Tibial artery (tissue), 4 donors: ENCODE measurements around the gene SDR9C7.
"Not testable (repeated sequence)": the region's sequence is repeated elsewhere in the genome, so short reads cannot be mapped to it uniquely, and the experiment has no call there.

ENCODE experiments used
- DNase-seq, 2 donors: peaks; one replicate each; pipeline ENCODE4 v3.0.0-alpha.2; 2019
- H3K27ac ChIP-seq, 2 donors: fragments of 200-600 bp; sonication (generic) in 1 of 2; 1 replicate in 1 of 2; 2 replicates in 1 of 2; pipeline ENCODE4 v1.5.1; 2018 to 2019; ENCODE audit warnings: mild to moderate bottlenecking in 1 of 2
- H3K27me3 ChIP-seq, 2 donors: fragments of 200-600 bp; sonication (generic) in 1 of 2; one replicate each; pipeline versions ENCODE4 v1.5.1 to v1.6.0; 2016 to 2019
- H3K36me3 ChIP-seq, 3 donors: fragments of 200-600 bp; sonication (generic) in 2 of 3; one replicate each; pipeline ENCODE4 v1.5.1; 2016 to 2019; ENCODE audit warnings: mild to moderate bottlenecking in 2 of 3
- H3K4me1 ChIP-seq, 4 donors: fragments of 200-600 bp; sonication (generic) in 2 of 4; 1 replicate in 3 of 4; 2 replicates in 1 of 4; pipeline ENCODE4 v1.5.1; 2016 to 2019
- H3K4me3 ChIP-seq, 2 donors: fragments of 200-600 bp; sonication (generic) in 1 of 2; 1 replicate in 1 of 2; 2 replicates in 1 of 2; pipeline ENCODE4 v1.5.1; 2018 to 2019; ENCODE audit warnings: mild to moderate bottlenecking in 2 of 2
- H3K9me3 ChIP-seq, 3 donors: fragments of 200-600 bp; sonication (generic) in 1 of 3; one replicate each; pipeline ENCODE4 v1.5.1; 2016 to 2019
- CTCF ChIP-seq, 2 experiments: fragments of 200-600 bp in 1 of 2; fragments of 450-650 bp in 1 of 2; IDR thresholded peaks; one replicate each; pipeline ENCODE4 v1.5.1; 2017 to 2019; ENCODE audit warnings: antibody characterized with exemption in 2 of 2, mild to moderate bottlenecking in 1 of 2, moderate library complexity in 1 of 2
- intact Hi-C: fragments of 100-400 bp; cut with DNase I; formaldehyde crosslinking; loops from one replicate; pipeline ENCODE4 v1.15.0; 2023; ENCODE audit warnings: low total_unique reads

SDR9C7 gene

GRCh38 chr12:56885316-56885715 lies 48.9 kb downstream of the SDR9C7 start:
- H3K4me3 ChIP-seq = no peak overlapping the region
- no peak for DNase-seq
- no peaks in the 10 kb centered on the region for H3K27me3 ChIP-seq
- no peak overlapping the region for H3K27ac ChIP-seq
- H3K9me3 ChIP-seq = peaks cover 0 to 7% (median 0%) of the 10 kb centered on the region in 3 donors
- intact Hi-C loops = no loop called here
- no peaks in the 10 kb centered on the region for H3K4me1 ChIP-seq
- no peaks in the 10 kb centered on the region for H3K36me3 ChIP-seq
- no peak for TF ChIP-seq CTCF (IDR thresholded peaks at IDR 0.05)

- DNase-seq = no peak
- H3K27ac ChIP-seq = no peak overlapping the region
- H3K4me3 ChIP-seq = no peak overlapping the region
- no peak for TF ChIP-seq CTCF (IDR thresholded peaks at IDR 0.05)
- H3K4me1 ChIP-seq = no peaks in the 10 kb centered on the region
- intact Hi-C loops = no loop called here
- peaks cover 0 to 7% (median 0%) of the 10 kb centered on the region in 3 donors for H3K9me3 ChIP-seq
- no peaks in the 10 kb centered on the region for H3K27me3 ChIP-seq
- no peaks in the 10 kb centered on the region for H3K36me3 ChIP-seq
Observed at GRCh38 chr12:56884421-56884820, 49.8 kb downstream of the SDR9C7 start.

GRCh38 chr12:56882407-56882806 lies 51.8 kb downstream of the SDR9C7 start:
- H3K9me3 ChIP-seq, DNase-seq, H3K4me1 ChIP-seq, H3K36me3 ChIP-seq, H3K4me3 ChIP-seq, H3K27ac ChIP-seq, H3K27me3 ChIP-seq, intact Hi-C loops: not testable (repeated sequence)

GRCh38 chr12:56880125-56880992 lies 53.8 kb downstream of the SDR9C7 start:
- no peak overlapping the region for H3K27ac ChIP-seq

GRCh38 chr12:56879240-56880124 lies 54.7 kb downstream of the SDR9C7 start:
- H3K4me1 ChIP-seq, H3K27me3 ChIP-seq, intact Hi-C loops, DNase-seq, H3K27ac ChIP-seq, H3K9me3 ChIP-seq, H3K36me3 ChIP-seq, H3K4me3 ChIP-seq: not testable (repeated sequence)

More at GRCh38 chr12:56880125-56880992, 53.8 kb downstream of the SDR9C7 start:
- H3K36me3 ChIP-seq = no peaks in the 10 kb centered on the region
- DNase-seq = no peak
- H3K4me1 ChIP-seq = no peaks in the 10 kb centered on the region
- intact Hi-C loops = no loop called here
- H3K4me3 ChIP-seq = no peak overlapping the region
- TF ChIP-seq CTCF (IDR thresholded peaks at IDR 0.05) = no peak
- H3K27me3 ChIP-seq = no peaks in the 10 kb centered on the region
- H3K9me3 ChIP-seq = peaks cover 0 to 7% (median 0%) of the 10 kb centered on the region in 3 donors

GRCh38 chr12:56878010-56878339 lies 56.2 kb downstream of the SDR9C7 start:
- no peaks in the 10 kb centered on the region for H3K27me3 ChIP-seq
- intact Hi-C loops = no loop called here
- no peaks in the 10 kb centered on the region for H3K36me3 ChIP-seq
- no peak overlapping the region for H3K4me3 ChIP-seq
- H3K4me1 ChIP-seq = no peaks in the 10 kb centered on the region
- H3K9me3 ChIP-seq = peaks cover 0 to 7% (median 0%) of the 10 kb centered on the region in 3 donors
- no peak for TF ChIP-seq CTCF (IDR thresholded peaks at IDR 0.05)
- DNase-seq = no peak
- no peak overlapping the region for H3K27ac ChIP-seq
